ENCODE measurements around the gene FAM90A26. TPM values are rescaled to one million over a fixed set of nuclear protein-coding genes. Genes with fewer than 3 reads are reported as not detected.
"Not testable (repeated sequence)": the region's sequence is repeated elsewhere in the genome, so short reads cannot be mapped to it uniquely, and the experiment has no call there.

Gene FAM90A26
- total RNA-seq, 3 donors from 2014 or later, result not detected

DNA sequence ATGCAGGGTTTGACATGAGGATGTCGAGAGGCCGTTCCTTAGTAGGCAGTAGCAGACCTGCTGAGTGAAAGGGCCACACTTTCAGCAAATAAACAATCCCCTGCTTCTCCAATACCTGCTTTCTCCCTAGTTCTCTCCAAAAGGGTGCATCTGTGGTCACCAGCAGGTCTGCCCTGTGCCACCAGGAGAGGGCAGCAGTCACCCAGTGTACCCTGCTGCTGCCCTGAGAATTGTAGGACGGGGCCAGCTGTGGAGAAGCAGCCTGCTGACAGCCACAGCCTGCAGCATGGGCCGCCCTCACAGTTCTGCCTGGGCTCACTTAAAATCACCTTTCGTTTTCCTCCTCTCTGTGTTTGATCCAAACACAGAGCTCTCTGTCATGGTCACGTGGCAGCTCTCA, 11.8 kb upstream of the FAM90A26 start:
- DNase-seq, result peak in 2 of 3 donors; percentile 34 to 50
- H3K4me3 ChIP-seq; intact Hi-C loops (cut with DNase I, micrococcal nuclease); H3K36me3 ChIP-seq (ENCODE audit: low read depth); H3K4me1 ChIP-seq (ENCODE audit: low read depth); H3K9me3 ChIP-seq; ATAC-seq: not testable (repeated sequence)
- TF ChIP-seq, protein P1, sequence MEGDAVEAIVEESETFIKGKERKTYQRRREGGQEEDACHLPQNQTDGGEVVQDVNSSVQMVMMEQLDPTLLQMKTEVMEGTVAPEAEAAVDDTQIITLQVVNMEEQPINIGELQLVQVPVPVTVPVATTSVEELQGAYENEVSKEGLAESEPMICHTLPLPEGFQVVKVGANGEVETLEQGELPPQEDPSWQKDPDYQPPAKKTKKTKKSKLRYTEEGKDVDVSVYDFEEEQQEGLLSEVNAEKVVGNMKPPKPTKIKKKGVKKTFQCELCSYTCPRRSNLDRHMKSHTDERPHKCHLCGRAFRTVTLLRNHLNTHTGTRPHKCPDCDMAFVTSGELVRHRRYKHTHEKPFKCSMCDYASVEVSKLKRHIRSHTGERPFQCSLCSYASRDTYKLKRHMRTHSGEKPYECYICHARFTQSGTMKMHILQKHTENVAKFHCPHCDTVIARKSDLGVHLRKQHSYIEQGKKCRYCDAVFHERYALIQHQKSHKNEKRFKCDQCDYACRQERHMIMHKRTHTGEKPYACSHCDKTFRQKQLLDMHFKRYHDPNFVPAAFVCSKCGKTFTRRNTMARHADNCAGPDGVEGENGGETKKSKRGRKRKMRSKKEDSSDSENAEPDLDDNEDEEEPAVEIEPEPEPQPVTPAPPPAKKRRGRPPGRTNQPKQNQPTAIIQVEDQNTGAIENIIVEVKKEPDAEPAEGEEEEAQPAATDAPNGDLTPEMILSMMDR (IDR thresholded peaks at IDR 0.05), result peak; percentile 24

DNA sequence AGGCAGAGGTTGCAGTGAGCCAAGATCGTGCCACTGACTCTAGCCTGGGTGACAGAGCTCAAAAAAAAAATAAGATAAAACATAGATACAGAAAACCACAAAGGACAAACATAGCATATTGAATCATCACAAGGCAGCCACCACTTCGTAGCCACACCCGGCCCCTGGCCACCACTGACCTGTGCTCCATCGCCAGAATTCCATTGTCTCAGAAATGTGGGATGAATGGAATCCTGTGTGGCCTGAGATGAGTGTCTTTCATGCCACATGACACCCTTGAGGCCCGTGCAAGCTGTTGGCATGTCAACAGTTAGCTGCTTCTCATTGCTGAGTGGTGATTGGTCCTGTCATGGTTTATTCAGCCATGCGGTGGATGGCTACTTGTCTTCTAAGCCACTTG, 10.2 kb upstream of the FAM90A26 start:
- H3K36me3 ChIP-seq (ENCODE audit: low read depth); H3K4me1 ChIP-seq (ENCODE audit: low read depth); H3K4me3 ChIP-seq; ATAC-seq; H3K9me3 ChIP-seq; DNase-seq; intact Hi-C loops (cut with DNase I, micrococcal nuclease): not testable (repeated sequence)

DNA sequence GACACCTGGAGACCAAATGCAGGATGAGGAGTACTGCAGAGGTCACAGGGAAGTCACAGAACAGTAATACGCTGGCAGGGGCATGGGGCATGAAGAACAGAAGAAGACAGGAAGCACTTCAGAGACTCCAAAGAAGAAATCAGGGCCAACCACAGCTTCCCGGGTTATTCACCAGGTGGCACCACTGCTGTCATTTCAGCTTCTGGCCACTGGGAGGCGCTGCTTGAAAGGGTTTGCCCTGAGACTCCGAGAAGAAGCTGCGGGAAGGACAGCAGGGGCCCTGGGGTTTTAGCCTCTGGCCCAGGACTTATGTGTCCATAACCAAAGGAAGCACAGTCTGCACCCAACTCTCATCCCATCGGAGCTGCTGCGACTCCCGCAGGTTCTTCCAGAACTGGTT, 4.2 kb upstream of the FAM90A26 start:
- DNase-seq, result peak in 1 of 3 donors; percentile 74

DNA sequence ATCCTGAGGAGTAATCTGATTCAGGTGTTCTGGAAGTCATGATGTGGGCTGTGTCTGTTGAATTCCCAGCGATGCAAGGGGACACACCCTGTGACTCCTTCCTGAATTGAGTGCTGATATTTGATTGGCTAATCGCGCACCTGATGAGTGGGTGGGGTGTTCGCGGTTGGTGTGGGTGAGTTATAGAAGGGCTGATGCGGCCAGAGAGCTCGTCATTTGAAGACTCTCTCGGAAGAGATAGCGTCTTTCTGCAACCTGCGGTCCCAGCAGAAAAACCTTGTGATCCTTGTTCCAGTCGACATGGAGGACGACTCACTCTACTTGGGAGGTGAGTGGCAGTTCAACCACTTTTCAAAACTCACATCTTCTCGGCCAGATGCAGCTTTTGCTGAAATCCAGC, 40.1 kb downstream of the FAM90A26 start, which contains the start of gene USP17L10:
Gene USP17L10, plus strand, starts transcription at position 301 of the 400 bp plus-strand sequence. Its CDS starts 0 bp downstream, at position 301.
- H3K4me1 ChIP-seq (ENCODE audit: low read depth); DNase-seq; H3K9me3 ChIP-seq; ATAC-seq; H3K36me3 ChIP-seq (ENCODE audit: low read depth); intact Hi-C loops (cut with DNase I, micrococcal nuclease); H3K4me3 ChIP-seq: not testable (repeated sequence)

More for the DNA sequence above, 4.2 kb upstream of the FAM90A26 start:
- TF ChIP-seq, protein P1 (IDR thresholded peaks at IDR 0.05), result peak; percentile 39
- H3K36me3 ChIP-seq (ENCODE audit: low read depth); H3K4me1 ChIP-seq (ENCODE audit: low read depth); intact Hi-C loops (cut with DNase I, micrococcal nuclease); H3K4me3 ChIP-seq; H3K9me3 ChIP-seq; ATAC-seq: not testable (repeated sequence)

DNA sequence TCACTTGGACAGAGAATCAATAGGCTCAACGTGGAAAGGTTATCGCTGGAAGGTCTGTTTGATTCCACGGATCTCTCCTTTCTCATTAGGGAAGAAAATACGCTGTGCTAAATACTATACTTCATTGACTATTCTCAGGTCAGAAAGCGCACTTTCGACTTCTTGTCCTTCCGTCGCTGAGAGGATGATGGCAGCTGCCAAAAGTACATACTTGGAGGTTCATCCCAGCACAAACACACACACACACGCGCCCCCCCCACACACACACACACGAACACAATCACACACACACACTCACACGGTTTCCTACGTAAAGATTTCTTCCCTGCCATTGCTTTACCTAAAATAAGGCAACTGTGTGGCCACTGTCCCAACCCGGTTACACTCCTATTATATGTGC, 44.5 kb downstream of the FAM90A26 start:
- H3K4me3 ChIP-seq; H3K4me1 ChIP-seq (ENCODE audit: low read depth); H3K9me3 ChIP-seq; H3K36me3 ChIP-seq (ENCODE audit: low read depth); intact Hi-C loops (cut with DNase I, micrococcal nuclease); ATAC-seq: not testable (repeated sequence)
- peak in 2 of 3 donors; percentile 0 to 8 for DNase-seq

DNA sequence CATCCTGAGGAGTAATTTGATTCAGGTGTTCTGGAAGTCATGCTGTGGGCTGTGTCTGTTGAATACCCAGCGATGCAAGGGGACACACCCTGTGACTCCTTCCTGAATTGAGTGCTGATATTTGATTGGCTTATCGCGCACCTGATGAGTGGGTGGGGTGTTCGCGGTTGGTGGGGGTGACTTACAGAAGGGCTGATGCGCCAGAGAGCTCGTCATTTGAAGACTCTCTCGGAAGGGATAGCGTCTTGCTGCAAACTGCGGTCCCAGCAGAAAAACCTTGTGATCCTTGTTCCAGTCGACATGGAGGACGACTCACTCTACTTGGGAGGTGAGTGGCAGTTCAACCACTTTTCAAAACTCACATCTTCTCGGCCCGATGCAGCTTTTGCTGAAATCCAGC, 44.9 kb downstream of the FAM90A26 start, which contains the start of gene USP17L11:
Gene USP17L11, plus strand, starts transcription at position 301 of the 400 bp plus-strand sequence. Its CDS starts 0 bp downstream, at position 301.
- H3K4me1 ChIP-seq (ENCODE audit: low read depth); H3K9me3 ChIP-seq; ATAC-seq: not testable (repeated sequence)

DNA sequence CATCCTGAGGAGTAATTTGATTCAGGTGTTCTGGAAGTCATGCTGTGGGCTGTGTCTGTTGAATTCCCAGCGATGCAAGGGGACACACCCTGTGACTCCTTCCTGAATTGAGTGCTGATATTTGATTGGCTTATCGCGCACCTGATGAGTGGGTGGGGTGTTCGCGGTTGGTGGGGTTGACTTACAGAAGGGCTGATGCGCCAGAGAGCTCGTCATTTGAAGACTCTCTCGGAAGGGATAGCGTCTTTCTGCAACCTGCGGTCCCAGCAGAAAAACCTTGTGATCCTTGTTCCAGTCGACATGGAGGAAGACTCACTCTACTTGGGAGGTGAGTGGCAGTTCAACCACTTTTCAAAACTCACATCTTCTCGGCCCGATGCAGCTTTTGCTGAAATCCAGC, 49.6 kb downstream of the FAM90A26 start, which contains the start of gene USP17L12:
Gene USP17L12, plus strand, starts transcription at position 301 of the 400 bp plus-strand sequence. Its CDS starts 0 bp downstream, at position 301.
- H3K9me3 ChIP-seq; H3K4me1 ChIP-seq (ENCODE audit: low read depth); DNase-seq; intact Hi-C loops (cut with DNase I, micrococcal nuclease); H3K36me3 ChIP-seq (ENCODE audit: low read depth); H3K4me3 ChIP-seq; ATAC-seq: not testable (repeated sequence)

More for the DNA sequence above, 44.9 kb downstream of the FAM90A26 start, which contains the start of gene USP17L11:
- intact Hi-C loops (cut with DNase I, micrococcal nuclease); DNase-seq; H3K4me3 ChIP-seq; H3K36me3 ChIP-seq (ENCODE audit: low read depth): not testable (repeated sequence)

DNA sequence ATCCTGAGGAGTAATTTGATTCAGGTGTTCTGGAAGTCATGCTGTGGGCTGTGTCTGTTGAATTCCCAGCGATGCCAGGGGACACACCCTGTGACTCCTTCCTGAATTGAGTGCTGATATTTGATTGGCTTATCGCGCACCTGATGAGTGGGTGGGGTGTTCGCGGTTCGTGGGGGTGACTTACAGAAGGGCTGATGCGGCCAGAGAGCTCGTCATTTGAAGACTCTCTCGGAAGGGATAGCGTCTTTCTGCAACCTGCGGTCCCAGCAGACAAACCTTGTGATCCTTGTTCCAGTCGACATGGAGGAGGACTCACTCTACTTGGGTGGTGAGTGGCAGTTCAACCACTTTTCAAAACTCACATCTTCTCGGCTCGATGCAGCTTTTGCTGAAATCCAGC, 54.4 kb downstream of the FAM90A26 start, which contains the start of gene USP17L13:
Gene USP17L13, plus strand, starts transcription at position 301 of the 400 bp plus-strand sequence. Its CDS starts 0 bp downstream, at position 301.
- H3K9me3 ChIP-seq; H3K4me3 ChIP-seq; intact Hi-C loops (cut with DNase I, micrococcal nuclease); DNase-seq; ATAC-seq; H3K4me1 ChIP-seq (ENCODE audit: low read depth); H3K36me3 ChIP-seq (ENCODE audit: low read depth): not testable (repeated sequence)

Other genes with a start within 250 kb of the FAM90A26 start
- gene USP17L10, start 40.2 kb downstream of the FAM90A26 start, total RNA-seq, result not detected
- not detected for gene USP17L11, start 45.0 kb downstream of the FAM90A26 start, total RNA-seq
- gene USP17L12, start 49.7 kb downstream of the FAM90A26 start, total RNA-seq, result not detected
- gene USP17L13, start 54.5 kb downstream of the FAM90A26 start, total RNA-seq, result not detected
- not detected for gene USP17L15, start 64.0 kb downstream of the FAM90A26 start, total RNA-seq
- not detected for gene USP17L17, start 73.5 kb downstream of the FAM90A26 start, total RNA-seq
- gene USP17L18, start 78.2 kb downstream of the FAM90A26 start, total RNA-seq, result not detected
- not detected for gene USP17L19, start 83.0 kb downstream of the FAM90A26 start, total RNA-seq
- not detected for gene USP17L20, start 87.7 kb downstream of the FAM90A26 start, total RNA-seq
- not detected for gene USP17L21, start 92.5 kb downstream of the FAM90A26 start, total RNA-seq
- not detected for gene USP17L22, start 97.2 kb downstream of the FAM90A26 start, total RNA-seq
- not detected for gene USP17L24, start 154.8 kb downstream of the FAM90A26 start, total RNA-seq
- gene USP17L25, start 159.5 kb downstream of the FAM90A26 start, total RNA-seq, result not detected
- gene USP17L26, start 164.2 kb downstream of the FAM90A26 start, total RNA-seq, result not detected
- gene USP17L5, start 169.0 kb downstream of the FAM90A26 start, total RNA-seq, result not detected
- not detected for gene USP17L27, start 173.7 kb downstream of the FAM90A26 start, total RNA-seq
- gene USP17L28, start 178.5 kb downstream of the FAM90A26 start, total RNA-seq, result not detected
- gene USP17L29, start 183.2 kb downstream of the FAM90A26 start, total RNA-seq, result not detected
- gene USP17L30, start 192.7 kb downstream of the FAM90A26 start, total RNA-seq, result not detected